SK-N-SH treated with all-trans-retinoic acid at 6 μM for 48 hours (cell line): ENCODE results near the gene ATP6V0B.

ENCODE experiments used
- ATAC-seq: fragments of 200-7000 bp; cut with Tn5 transposase; 3 replicates; pipeline ENCODE4 v1.9.1; 2020; ENCODE audit warnings: mild to moderate bottlenecking, moderate library complexity
- ARNTL ChIP-seq: fragments of 450-650 bp; formaldehyde crosslinking; IDR thresholded peaks from 2 replicates; pipeline ENCODE4 v1.5.0; 2020; ENCODE audit warnings: low read depth, mild to moderate bottlenecking, moderate library complexity, borderline replicate concordance
- ESRRG ChIP-seq: fragments of 250-450 bp; sonication (Bioruptor Pico); IDR thresholded peaks from 2 replicates; pipeline ENCODE4 v1.6.1; 2021; ENCODE audit warnings: mild to moderate bottlenecking
- ISL1 ChIP-seq: fragments of 250-450 bp; sonication (Bioruptor Pico); IDR thresholded peaks from 2 replicates; pipeline ENCODE4 v2.1.2; 2022; ENCODE audit warnings: mild to moderate bottlenecking, moderate library complexity
- PPARA ChIP-seq: fragments of 250-450 bp; sonication (Bioruptor Pico); IDR thresholded peaks from 2 replicates; pipeline ENCODE4 v1.5.0; 2020; ENCODE audit warnings: mild to moderate bottlenecking, borderline replicate concordance
- RARB ChIP-seq: fragments of 250-450 bp; sonication (Bioruptor Pico); IDR thresholded peaks from 2 replicates; pipeline ENCODE4 v1.8.0; 2021; ENCODE audit warnings: mild to moderate bottlenecking, moderate library complexity
- SNAI2 ChIP-seq: fragments of 250-450 bp; sonication (Bioruptor Pico); IDR thresholded peaks from 2 replicates; pipeline ENCODE4 v1.5.0; 2020; ENCODE audit warnings: mild to moderate bottlenecking, moderate library complexity
- TCF4 ChIP-seq: fragments of 250-450 bp; sonication (Bioruptor Pico); IDR thresholded peaks from 2 replicates; pipeline ENCODE4 v1.8.0; 2021; ENCODE audit warnings: mild to moderate bottlenecking, moderate library complexity, borderline replicate concordance
- ZC3H10 ChIP-seq: fragments of 250-450 bp; sonication (Bioruptor Pico); IDR thresholded peaks from 2 replicates; pipeline ENCODE4 v1.5.1; 2021; ENCODE audit warnings: mild to moderate bottlenecking, moderate library complexity
- ZFP3 ChIP-seq: fragments of 250-450 bp; sonication (Bioruptor Pico); IDR thresholded peaks from 2 replicates; pipeline ENCODE4 v1.5.0; 2020; ENCODE audit warnings: mild to moderate bottlenecking, moderate library complexity
- ZFP30 ChIP-seq: fragments of 450-650 bp; formaldehyde crosslinking; IDR thresholded peaks from 2 replicates; pipeline ENCODE4 v1.5.0; 2022; ENCODE audit warnings: mild to moderate bottlenecking, moderate library complexity
- ZNF565 ChIP-seq: fragments of 450-650 bp; formaldehyde crosslinking; conservative IDR thresholded peaks from 2 replicates; pipeline ENCODE4 v1.5.0; 2020; ENCODE audit warnings: low read depth, mild to moderate bottlenecking, moderate library complexity
- TF ChIP-seq, protein P1 (sequence below): fragments of 250-450 bp; sonication (Bioruptor Pico); IDR thresholded peaks from 2 replicates; pipeline ENCODE4 v1.8.0; 2021; ENCODE audit warnings: low read depth, mild to moderate bottlenecking, moderate library complexity, borderline replicate concordance
- TF ChIP-seq, protein P2 (sequence below): fragments of 250-450 bp; sonication (Bioruptor Pico); IDR thresholded peaks from 2 replicates; pipeline ENCODE4 v1.8.0; 2020; ENCODE audit warnings: mild to moderate bottlenecking, moderate library complexity, borderline replicate concordance
- TF ChIP-seq, protein P3 (sequence below): fragments of 250-450 bp; sonication (Bioruptor Pico); IDR thresholded peaks from 2 replicates; pipeline ENCODE4 v1.5.1; 2021; ENCODE audit warnings: mild to moderate bottlenecking, moderate library complexity
- TF ChIP-seq, protein P4 (sequence below): fragments of 250-450 bp; sonication (Bioruptor Pico); IDR thresholded peaks from 2 replicates; pipeline ENCODE4 v1.5.1; 2020; ENCODE audit warnings: low read depth, mild to moderate bottlenecking, moderate library complexity
- TF ChIP-seq, protein P5 (sequence below): fragments of 250-450 bp; sonication (Bioruptor Pico); IDR thresholded peaks from 2 replicates; pipeline ENCODE4 v1.5.0; 2020; ENCODE audit warnings: mild to moderate bottlenecking, moderate library complexity

ATP6V0B gene

DNA sequence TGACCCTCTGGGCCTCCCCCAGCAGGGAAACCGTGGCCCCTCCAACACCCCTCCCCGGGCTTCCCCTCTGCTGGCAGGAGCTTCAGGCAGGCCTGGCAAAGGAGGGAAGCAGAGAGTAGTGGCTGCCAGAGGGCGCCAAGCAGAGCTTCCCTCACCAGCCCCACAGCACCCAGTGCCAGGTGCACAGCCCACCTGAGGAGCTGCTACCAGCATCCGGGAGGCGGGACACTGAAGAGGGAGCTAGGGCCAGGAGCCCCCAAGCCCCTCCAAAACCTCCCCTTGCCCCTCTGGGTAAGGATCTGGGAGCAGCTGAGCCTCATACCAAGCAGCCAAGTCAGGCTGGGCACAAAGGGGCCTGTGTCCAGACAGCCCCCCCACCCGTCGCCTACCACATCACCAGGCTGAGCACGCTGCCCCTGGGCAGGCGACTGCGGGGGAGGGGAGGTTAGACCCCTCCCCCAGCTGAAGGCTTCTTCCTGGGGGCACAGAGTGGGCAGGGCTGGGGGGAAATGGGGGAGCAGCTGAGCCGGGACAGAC lies 36.2 kb downstream of the ATP6V0B start (continued):
- TF ChIP-seq, protein P1, sequence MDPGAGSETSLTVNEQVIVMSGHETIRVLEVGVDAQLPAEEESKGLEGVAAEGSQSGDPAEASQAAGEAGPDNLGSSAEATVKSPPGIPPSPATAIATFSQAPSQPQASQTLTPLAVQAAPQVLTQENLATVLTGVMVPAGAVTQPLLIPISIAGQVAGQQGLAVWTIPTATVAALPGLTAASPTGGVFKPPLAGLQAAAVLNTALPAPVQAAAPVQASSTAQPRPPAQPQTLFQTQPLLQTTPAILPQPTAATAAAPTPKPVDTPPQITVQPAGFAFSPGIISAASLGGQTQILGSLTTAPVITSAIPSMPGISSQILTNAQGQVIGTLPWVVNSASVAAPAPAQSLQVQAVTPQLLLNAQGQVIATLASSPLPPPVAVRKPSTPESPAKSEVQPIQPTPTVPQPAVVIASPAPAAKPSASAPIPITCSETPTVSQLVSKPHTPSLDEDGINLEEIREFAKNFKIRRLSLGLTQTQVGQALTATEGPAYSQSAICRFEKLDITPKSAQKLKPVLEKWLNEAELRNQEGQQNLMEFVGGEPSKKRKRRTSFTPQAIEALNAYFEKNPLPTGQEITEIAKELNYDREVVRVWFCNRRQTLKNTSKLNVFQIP (CRISPR knock-in tag): no peak
- TF ChIP-seq SNAI2 (no peak), ZNF565 (no peak), ZFP30 (CRISPR knock-in tag) (no peak)

DNA sequence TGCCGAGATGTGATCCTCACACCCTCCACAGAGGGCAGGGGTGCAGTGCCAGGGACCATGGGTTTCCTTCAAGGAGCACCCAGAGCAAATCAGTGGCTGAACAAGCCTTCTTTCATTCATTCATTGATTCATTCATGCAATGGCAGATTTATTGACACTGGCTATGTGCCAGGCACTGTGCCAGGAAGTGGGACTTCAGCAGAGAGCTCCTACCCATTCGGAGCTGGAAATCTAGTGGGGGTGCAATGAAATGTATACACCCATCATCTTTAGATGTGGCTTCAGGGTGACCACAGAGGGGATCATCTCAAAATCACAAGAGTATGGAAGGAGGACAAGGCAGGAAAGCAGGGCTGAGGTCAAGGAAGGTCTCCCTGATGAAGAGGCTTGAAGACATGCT lies 37.6 kb downstream of the ATP6V0B start:
- no peak for TF ChIP-seq TCF4 (CRISPR knock-in tag)
- 0 out of 2 replicates have a peak, but pooled peaks have one; percentile 24 for TF ChIP-seq ZFP3 (CRISPR knock-in tag)
- ATAC-seq: no peak

DNA sequence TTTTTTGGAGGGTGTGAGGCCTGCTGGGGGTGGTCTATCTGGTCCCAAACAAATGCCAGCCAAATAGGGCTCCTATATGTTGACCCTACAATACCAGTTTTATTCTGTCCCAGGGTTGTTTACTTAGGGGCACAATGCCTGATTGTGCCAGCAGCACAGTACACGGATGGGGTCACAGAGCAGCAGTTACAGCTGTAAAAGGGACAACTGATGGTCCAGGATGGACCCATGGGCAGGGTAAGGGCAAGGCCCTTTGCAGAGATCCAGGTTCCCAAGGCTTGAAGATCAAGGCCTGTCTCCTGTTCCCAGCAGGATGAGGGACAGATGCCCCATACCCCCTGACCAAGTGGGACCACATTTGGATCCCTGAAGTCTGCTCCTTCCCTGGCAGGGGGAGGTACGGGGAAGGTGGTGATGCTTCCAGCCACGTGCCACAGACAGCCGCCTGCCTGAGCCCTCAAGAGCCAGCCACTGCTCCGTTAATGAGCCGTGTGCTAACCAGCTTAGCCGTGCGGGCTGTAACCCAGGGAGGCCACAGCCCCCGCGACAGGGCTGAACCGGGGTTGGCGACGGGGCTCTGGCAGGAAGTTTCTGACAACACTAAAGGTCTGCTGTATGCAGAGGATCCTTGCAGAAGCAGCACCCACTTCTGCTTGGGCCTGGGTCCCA lies 38.3 kb downstream of the ATP6V0B start:
- no peak for ATAC-seq
- TF ChIP-seq ESRRG (CRISPR knock-in tag) (no peak), PPARA (no peak), RARB (CRISPR knock-in tag) (no peak), ZFP30 (CRISPR knock-in tag) (no peak), ZC3H10 (no peak), SNAI2 (no peak), ZFP3 (CRISPR knock-in tag) (no peak), TCF4 (CRISPR knock-in tag) (no peak)
- TF ChIP-seq, protein P2, sequence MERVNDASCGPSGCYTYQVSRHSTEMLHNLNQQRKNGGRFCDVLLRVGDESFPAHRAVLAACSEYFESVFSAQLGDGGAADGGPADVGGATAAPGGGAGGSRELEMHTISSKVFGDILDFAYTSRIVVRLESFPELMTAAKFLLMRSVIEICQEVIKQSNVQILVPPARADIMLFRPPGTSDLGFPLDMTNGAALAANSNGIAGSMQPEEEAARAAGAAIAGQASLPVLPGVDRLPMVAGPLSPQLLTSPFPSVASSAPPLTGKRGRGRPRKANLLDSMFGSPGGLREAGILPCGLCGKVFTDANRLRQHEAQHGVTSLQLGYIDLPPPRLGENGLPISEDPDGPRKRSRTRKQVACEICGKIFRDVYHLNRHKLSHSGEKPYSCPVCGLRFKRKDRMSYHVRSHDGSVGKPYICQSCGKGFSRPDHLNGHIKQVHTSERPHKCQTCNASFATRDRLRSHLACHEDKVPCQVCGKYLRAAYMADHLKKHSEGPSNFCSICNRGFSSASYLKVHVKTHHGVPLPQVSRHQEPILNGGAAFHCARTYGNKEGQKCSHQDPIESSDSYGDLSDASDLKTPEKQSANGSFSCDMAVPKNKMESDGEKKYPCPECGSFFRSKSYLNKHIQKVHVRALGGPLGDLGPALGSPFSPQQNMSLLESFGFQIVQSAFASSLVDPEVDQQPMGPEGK (CRISPR knock-in tag): no peak
- TF ChIP-seq, protein P3, sequence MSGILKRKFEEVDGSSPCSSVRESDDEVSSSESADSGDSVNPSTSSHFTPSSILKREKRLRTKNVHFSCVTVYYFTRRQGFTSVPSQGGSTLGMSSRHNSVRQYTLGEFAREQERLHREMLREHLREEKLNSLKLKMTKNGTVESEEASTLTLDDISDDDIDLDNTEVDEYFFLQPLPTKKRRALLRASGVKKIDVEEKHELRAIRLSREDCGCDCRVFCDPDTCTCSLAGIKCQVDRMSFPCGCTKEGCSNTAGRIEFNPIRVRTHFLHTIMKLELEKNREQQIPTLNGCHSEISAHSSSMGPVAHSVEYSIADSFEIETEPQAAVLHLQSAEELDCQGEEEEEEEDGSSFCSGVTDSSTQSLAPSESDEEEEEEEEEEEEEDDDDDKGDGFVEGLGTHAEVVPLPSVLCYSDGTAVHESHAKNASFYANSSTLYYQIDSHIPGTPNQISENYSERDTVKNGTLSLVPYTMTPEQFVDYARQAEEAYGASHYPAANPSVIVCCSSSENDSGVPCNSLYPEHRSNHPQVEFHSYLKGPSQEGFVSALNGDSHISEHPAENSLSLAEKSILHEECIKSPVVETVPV: no peak
- TF ChIP-seq, protein P4, sequence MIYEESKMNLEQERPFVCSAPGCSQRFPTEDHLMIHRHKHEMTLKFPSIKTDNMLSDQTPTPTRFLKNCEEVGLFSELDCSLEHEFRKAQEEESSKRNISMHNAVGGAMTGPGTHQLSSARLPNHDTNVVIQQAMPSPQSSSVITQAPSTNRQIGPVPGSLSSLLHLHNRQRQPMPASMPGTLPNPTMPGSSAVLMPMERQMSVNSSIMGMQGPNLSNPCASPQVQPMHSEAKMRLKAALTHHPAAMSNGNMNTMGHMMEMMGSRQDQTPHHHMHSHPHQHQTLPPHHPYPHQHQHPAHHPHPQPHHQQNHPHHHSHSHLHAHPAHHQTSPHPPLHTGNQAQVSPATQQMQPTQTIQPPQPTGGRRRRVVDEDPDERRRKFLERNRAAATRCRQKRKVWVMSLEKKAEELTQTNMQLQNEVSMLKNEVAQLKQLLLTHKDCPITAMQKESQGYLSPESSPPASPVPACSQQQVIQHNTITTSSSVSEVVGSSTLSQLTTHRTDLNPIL (CRISPR knock-in tag): no peak
- TF ChIP-seq, protein P5, sequence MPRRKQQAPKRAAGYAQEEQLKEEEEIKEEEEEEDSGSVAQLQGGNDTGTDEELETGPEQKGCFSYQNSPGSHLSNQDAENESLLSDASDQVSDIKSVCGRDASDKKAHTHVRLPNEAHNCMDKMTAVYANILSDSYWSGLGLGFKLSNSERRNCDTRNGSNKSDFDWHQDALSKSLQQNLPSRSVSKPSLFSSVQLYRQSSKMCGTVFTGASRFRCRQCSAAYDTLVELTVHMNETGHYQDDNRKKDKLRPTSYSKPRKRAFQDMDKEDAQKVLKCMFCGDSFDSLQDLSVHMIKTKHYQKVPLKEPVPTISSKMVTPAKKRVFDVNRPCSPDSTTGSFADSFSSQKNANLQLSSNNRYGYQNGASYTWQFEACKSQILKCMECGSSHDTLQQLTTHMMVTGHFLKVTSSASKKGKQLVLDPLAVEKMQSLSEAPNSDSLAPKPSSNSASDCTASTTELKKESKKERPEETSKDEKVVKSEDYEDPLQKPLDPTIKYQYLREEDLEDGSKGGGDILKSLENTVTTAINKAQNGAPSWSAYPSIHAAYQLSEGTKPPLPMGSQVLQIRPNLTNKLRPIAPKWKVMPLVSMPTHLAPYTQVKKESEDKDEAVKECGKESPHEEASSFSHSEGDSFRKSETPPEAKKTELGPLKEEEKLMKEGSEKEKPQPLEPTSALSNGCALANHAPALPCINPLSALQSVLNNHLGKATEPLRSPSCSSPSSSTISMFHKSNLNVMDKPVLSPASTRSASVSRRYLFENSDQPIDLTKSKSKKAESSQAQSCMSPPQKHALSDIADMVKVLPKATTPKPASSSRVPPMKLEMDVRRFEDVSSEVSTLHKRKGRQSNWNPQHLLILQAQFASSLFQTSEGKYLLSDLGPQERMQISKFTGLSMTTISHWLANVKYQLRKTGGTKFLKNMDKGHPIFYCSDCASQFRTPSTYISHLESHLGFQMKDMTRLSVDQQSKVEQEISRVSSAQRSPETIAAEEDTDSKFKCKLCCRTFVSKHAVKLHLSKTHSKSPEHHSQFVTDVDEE (CRISPR knock-in tag): no peak
- TF ChIP-seq, all 23 proteins: peak for 0

DNA sequence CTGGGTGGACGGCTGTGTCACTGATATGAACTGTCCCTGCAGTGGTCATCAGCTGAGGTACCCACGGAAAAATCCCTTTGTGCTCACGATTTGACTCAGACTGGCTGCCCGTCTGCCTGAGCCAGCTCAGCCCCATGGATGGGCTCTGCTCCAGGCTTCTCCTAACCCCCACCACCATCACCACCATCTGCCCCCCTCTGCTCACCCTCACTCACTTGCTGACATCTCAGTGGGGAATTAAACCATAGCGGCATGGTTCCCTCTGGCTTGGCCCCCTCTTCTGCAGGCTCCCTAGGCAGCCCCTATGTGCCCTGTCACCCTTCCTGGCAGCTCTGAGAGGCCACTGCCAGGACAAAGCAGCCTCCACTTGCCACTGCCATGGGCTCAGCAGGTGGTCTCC lies 39.2 kb downstream of the ATP6V0B start:
- TF ChIP-seq, protein P5 (CRISPR knock-in tag): no peak
- TF ChIP-seq, protein P1 (CRISPR knock-in tag): no peak
- TF ChIP-seq ISL1 (CRISPR knock-in tag) (no peak), ARNTL (CRISPR knock-in tag) (no peak), RARB (CRISPR knock-in tag) (no peak)
- TF ChIP-seq, all 23 proteins: peak for 0
- no peak for ATAC-seq
